GM12878 (cell line): Measurements from ENCODE around the gene CELSR2. TPM values are rescaled to one million over a fixed set of nuclear protein-coding genes. Genes with fewer than 3 reads are reported as not detected.

Experiments used
- ATAC-seq: fragments of 200-7000 bp; cut with Tn5 transposase; 3 replicates; pipeline ENCODE4 v1.9.1; 2020; ENCODE audit warnings: mild to moderate bottlenecking, moderate library complexity
- BruUV-seq: library from RNA; stranded (reverse); fragments of 400-500 nt; replicated peaks from 2 replicates; lab custom pipeline; 2021; lab: Mats Ljungman, UMichigan
- CTCF ChIA-PET: fragments of 300-600 bp; sonication (Branson Sonifier 250); formaldehyde crosslinking; extraction: SDS; loops from one replicate; lab custom pipeline; 2021; ENCODE audit warnings: inconsistent platforms; lab: Yijun Ruan, JAX
- POLR2A ChIA-PET: fragments of 350-600 bp; formaldehyde crosslinking; extraction: SDS; loops from one replicate; lab custom pipeline; 2021; ENCODE audit warnings: inconsistent platforms; lab: Charles Lee
- RAD21 ChIA-PET: fragments of 300-600 bp; sonication (Branson Sonifier 250); formaldehyde crosslinking; loops from one replicate; lab custom pipeline; 2023; ENCODE audit warnings: antibody characterized with exemption; ENCODE audit not compliant: unreplicated experiment; lab: Charles Lee
- SMC1A ChIA-PET: fragments of 300-600 bp; sonication (Branson Sonifier 250); formaldehyde crosslinking; loops from one replicate; lab custom pipeline; 2023; ENCODE audit not compliant: unreplicated experiment, uncharacterized antibody; lab: Charles Lee
- DNase-seq: peaks from one replicate; pipeline ENCODE4 v3.0.0-alpha.2; 2011; ENCODE audit warnings: low read depth, low spot score
- FAIRE-seq: peaks from 3 replicates; lab custom pipeline; 2011; peaks lifted over from hg19 to GRCh38; lab: Jason Lieb, UNC
- H2AFZ ChIP-seq: 2 replicates; pipeline ENCODE4 v1.6.0; 2011; ENCODE audit warnings: low read depth, low read length, control low read depth; ENCODE audit not compliant: control insufficient read depth
- H3K27ac ChIP-seq: 2 replicates; pipeline ENCODE4 v1.5.1; 2011; ENCODE audit warnings: control low read depth; ENCODE audit not compliant: control insufficient read depth, insufficient read depth
- H3K27me3 ChIP-seq, 2 experiments: replicated peaks in 1 of 2; 2 replicates each; pipeline versions ENCODE4 v1.6.0 to v1.6.1; 2011; ENCODE audit warnings: low read length in 1 of 2; ENCODE audit not compliant: control insufficient read depth in 2 of 2, insufficient read depth in 2 of 2
- H3K36me3 ChIP-seq, 2 experiments: 2 replicates each; pipeline ENCODE4 v1.5.1; 2011; ENCODE audit warnings: low read length in 1 of 2; ENCODE audit not compliant: control insufficient read depth in 2 of 2, insufficient read depth in 2 of 2
- H3K4me1 ChIP-seq: 2 replicates; pipeline ENCODE4 v1.6.1; 2011; ENCODE audit warnings: mild to moderate bottlenecking, low read length, moderate library complexity, mixed read lengths; ENCODE audit not compliant: control insufficient read depth, insufficient read depth
- H3K4me2 ChIP-seq: 2 replicates; pipeline ENCODE4 v1.6.0; 2011; ENCODE audit warnings: control low read depth; ENCODE audit not compliant: control insufficient read depth, insufficient read depth
- H3K4me3 ChIP-seq: fragments of 200-600 bp; sonication (generic); 2 replicates; pipeline ENCODE4 v1.5.1; 2016
- H3K79me2 ChIP-seq: 2 replicates; pipeline ENCODE4 v1.6.0; 2011; ENCODE audit warnings: low read length; ENCODE audit not compliant: control insufficient read depth, insufficient read depth
- H3K9ac ChIP-seq: 2 replicates; pipeline ENCODE4 v1.8.0; 2011; ENCODE audit warnings: low read length, control low read depth, mixed read lengths; ENCODE audit not compliant: control insufficient read depth, insufficient read depth
- H3K9me3 ChIP-seq: replicated peaks from 3 replicates; pipeline ENCODE4 v1.5.1; 2011; ENCODE audit warnings: mild to moderate bottlenecking, low read length; ENCODE audit not compliant: control insufficient read depth, insufficient read depth
- H4K20me1 ChIP-seq: 2 replicates; pipeline ENCODE4 v1.6.0; 2011; ENCODE audit not compliant: control insufficient read depth, insufficient read depth
- E2F8 ChIP-seq: fragments of 450-650 bp; IDR thresholded peaks from 2 replicates; pipeline ENCODE4 v1.6.1; 2018; ENCODE audit warnings: mild to moderate bottlenecking, low read depth, moderate library complexity; ENCODE audit not compliant: partially characterized antibody
- WGBS: methylation state at CpG from one replicate; pipeline ENCODE4 v1.1.6; 2016; ENCODE audit warnings: low lambda C conversion rate; ENCODE audit not compliant: insufficient replicate concordance, insufficient coverage; ENCODE audit errors: missing lambda C conversion rate; 5-methylcytosine and 5-hydroxymethylcytosine counted together
- in situ Hi-C: fragments of 300-500 bp; cut with MboI; formaldehyde crosslinking; loops from 9 replicates; pipeline ENCODE4 v1.14.3; 2018; ENCODE audit warnings: mixed read lengths
- intact Hi-C: fragments of 100-400 bp; cut with micrococcal nuclease; formaldehyde crosslinking; loops from one replicate; pipeline ENCODE4 v1.14.2; 2022; ENCODE audit not compliant: unreplicated experiment
- polyA plus RNA-seq, 11 experiments: library from polyadenylated mRNA; depleted of rRNA in 4 of 11; unstranded in 6 of 11; stranded (reverse) in 5 of 11; fragments of >200 nt; fragmentation: Nextera tagmentation in 4 of 11; fragmentation: Illumina TruSeq in 1 of 11; extraction: Ambion mirVana in 4 of 11; extraction: Trizol in 1 of 11; gene quantifications; 1 replicate in 1 of 11; 2 replicates in 10 of 11; pipeline versions ENCODE4 v1.2.1 to v1.2.3, GENCODE V29; 2011 to 2016; ENCODE audit warnings: inconsistent platforms in 2 of 11, missing spikeins in 2 of 11, low read depth in 1 of 11
- total RNA-seq, 4 experiments: library from RNA; depleted of rRNA in 3 of 4; stranded (reverse); fragments of >200 nt in 3 of 4; fragmentation: Illumina TruSeq in 1 of 4; extraction: Trizol in 1 of 4; gene quantifications; 2 replicates each; pipeline versions ENCODE4 v1.2.1 to v1.2.3, GENCODE V29; 2013 to 2021

CELSR2 gene
- total and polyA plus RNA-seq, 10 of the 15 experiments (the other 5 are each of a cell fraction or from before 2014, with no cell fraction given), result under 0.01 to 0.15 (median 0.04) TPM; not detected in 2

GRCh38 chr1:109250454-109251276 lies 1.3 kb downstream of the CELSR2 start:
- Histone ChIP-seq H3K9ac (no peak overlapping the region), H3K27ac (no peak overlapping the region), H3K36me3 (no peaks in the 10 kb centered on the region), H3K79me2 (no peaks in the 10 kb centered on the region), H3K9me3 (no peaks in the 10 kb centered on the region)
- no TSS peak for BruUV-seq
- POLR2A ChIA-PET, result interaction anchor here (1.2 kb wide), 1 partner anchor 140 kb away, joined by 3 read pairs; no protein-coding TSS in a partner anchor
- SMC1A ChIA-PET, result no interaction called here
- DNase-seq, result no peak
- RAD21 ChIA-PET, result no interaction called here
- no peak for TF ChIP-seq E2F8
- TF ChIP-seq, all 136 proteins: peak for 0
- H2AFZ ChIP-seq, result no peak overlapping the region
- peak overlapping the region; percentile 70; the same call in 1 of the 2 replicates for H3K4me2 ChIP-seq
- no peak for FAIRE-seq
- H3K4me1 ChIP-seq, result no peaks in the 10 kb centered on the region
- ATAC-seq, result no peak
- CTCF ChIA-PET, result no interaction called here
- in situ Hi-C loops (no loop called here), intact Hi-C loops (no loop called here)
- peaks cover 2 to 4% of the 10 kb centered on the region in 2 experiments; a peak in 3 of 4 replicates for H3K27me3 ChIP-seq
- H3K4me3 ChIP-seq, result no peak overlapping the region
- H4K20me1 ChIP-seq, result no peaks in the 10 kb centered on the region
- WGBS, result 72% methylated on average over 27 of the region's 33 CpGs
